CD4-positive, alpha-beta T cell treated with Interleukin-21 for 1 hour (primary cell): ENCODE results near the gene SFXN5.
"Not testable (repeated sequence)": the region's sequence is repeated elsewhere in the genome, so short reads cannot be mapped to it uniquely, and the experiment has no call there.

Experiments used
- DNase-seq: peaks from one replicate; pipeline ENCODE4 v3.0.0-alpha.2; 2020

Gene SFXN5

GRCh38 chr2:72917138-72917876 is 154.2 kb downstream of the SFXN5 start, which contains the start of gene EMX1:
EMX1 (plus strand) TSS chr2:72917519; CDS start chr2:72917853, 334 bp downstream.
- peak; percentile 49 for DNase-seq

DNA sequence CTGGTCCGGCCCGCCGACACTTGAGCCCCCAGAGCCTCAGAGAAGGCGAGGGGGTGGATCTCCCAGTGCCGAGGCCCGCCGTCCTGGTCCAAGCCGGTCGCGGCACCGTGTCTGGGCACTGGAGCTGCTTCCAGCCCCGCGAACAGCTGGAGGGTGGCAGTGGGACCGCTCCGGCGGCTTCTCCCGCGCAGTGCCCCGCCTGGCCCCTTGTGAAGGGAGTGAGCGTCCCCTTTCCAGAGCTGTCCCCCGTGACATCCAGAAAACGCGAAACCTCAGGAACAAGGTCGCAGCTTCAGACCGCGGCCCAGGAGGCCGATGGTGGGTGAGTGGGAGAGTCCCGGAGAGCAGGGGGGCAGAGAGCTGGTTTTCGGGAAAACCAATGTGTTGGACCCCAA is 154.8 kb downstream of the SFXN5 start:
- no peak for DNase-seq

- peak; percentile 40 for DNase-seq
These were observed 155.4 kb downstream of the SFXN5 start for GRCh38 chr2:72915907-72916742.

DNA sequence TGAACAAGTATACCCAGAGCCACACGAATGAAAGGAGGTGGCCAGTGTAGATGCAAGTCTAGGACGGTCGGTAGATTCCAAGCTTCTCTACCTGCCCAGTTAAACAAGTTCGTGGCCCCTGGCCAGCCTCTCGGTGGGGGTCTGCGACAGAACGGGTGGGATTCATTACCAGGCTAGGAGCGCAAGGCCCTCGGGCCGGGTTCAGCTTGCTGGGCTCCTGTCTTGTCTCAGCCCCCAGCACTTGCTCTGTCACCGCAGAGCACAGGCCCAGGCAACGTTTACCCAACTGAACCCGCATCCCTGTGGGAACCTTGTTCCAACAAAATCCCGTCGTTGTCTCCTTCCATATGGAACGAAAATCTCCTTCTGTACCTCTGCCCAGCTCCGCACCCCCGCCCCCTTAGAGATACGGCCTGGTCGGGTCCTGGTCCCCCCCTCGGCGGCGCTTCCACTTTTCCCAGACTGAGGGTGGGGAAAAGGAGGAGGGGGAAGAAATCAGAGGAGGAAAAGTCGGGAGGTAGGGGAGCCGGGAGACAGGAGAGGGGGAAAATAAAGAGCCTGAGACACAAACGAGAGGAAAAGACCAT is 156.1 kb downstream of the SFXN5 start:
- DNase-seq = no peak

- DNase-seq = no peak
These were observed 156.8 kb downstream of the SFXN5 start for GRCh38 chr2:72914589-72915319.

DNA sequence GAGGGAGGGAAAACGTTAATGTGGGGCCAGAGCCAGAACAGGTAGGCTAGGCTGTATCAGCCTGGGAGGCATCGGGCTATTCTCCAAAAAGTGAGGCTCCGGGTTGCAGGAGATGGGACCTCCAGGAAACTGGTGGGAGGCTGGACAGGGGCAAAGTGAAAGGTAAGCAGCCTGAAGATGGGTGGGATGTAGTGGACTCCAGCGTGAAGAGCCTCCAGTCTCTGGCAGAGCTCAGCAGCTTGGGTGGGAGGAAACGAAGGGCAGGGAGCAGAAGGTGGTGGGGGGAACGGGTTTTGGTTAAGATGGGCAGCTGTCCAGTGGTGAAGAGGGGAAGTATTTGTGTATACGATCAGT is 157.3 kb downstream of the SFXN5 start:
- DNase-seq = no peak

DNA sequence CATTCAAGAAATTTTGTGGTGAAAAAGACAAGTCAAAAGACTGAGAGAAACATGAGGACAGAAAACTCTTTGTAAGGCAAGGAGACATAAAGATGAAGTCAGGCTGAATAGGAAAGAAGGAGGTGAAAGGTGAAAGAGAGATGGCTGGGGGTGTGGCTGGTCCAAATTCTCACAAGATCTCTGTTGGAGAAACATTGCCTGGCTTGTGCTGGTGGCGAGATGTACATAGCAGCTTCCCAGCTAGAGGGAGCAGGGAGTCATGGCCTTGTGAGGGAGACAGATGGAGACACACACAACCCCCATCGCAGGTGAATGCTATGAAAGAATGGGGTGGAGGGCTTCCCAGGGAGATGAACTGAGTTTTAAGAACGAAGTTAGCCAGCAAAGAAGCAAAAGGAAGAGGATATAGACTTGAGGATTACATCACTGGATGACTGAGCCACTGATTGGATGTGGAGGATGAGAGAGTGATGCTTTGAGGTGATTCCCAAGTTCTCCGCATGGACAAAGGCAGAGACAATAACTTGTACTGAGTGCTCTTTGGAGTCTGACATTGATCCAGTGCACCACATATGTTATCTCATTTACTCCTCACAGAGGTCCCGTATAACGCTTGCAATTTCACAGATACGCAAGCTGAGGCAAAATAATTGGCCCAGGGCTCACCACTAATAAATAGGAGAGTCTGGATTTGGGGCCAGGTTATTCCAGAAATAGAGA is 157.9 kb downstream of the SFXN5 start:
- DNase-seq = no peak

- no peak for DNase-seq
These were observed 160.3 kb downstream of the SFXN5 start for GRCh38 chr2:72911256-72911655.

- DNase-seq = no peak
These were observed 162.8 kb downstream of the SFXN5 start for GRCh38 chr2:72908741-72909140.

DNA sequence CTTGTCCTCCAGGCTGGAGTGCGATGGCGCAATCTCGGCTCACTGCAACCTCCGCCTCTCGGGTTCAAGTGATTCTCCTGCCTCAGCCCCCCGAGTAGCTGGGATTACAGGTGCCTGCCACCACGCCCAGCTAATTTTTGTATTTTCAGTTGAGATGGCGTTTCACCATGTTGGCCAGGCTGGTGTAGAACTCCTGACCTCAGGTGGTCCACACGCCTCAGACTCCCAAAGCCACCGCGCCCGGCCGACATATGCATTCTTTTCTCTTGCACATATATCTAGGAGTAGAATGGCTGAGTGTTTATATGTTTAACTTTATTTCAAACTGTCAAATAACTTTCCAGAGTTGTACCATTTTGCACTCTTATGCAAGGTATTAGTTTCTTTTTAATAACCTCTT is 164.1 kb downstream of the SFXN5 start:
- DNase-seq = not testable (repeated sequence)

DNA sequence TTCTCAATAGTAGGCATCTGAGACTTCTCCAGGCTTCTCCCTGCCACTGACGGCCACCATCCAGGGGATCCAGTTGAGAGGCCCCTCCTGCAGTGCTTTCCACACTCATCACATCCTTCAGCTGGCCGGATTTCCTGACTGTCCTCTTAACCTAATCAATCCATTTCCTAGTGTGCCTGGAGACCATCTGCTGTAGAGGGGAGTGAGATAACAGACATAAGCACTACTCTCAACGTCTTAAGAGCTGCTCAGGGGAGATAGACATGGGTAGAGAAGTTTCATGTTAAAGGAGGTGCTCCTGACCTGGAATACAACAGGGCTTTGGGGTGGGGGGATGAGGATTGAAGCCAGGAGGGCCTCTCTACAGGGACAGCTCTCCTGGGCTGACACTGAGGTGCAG is 170.1 kb downstream of the SFXN5 start:
- DNase-seq = no peak

GRCh38 chr2:72900191-72900825 is 171.2 kb downstream of the SFXN5 start:
- no peak for DNase-seq

DNA sequence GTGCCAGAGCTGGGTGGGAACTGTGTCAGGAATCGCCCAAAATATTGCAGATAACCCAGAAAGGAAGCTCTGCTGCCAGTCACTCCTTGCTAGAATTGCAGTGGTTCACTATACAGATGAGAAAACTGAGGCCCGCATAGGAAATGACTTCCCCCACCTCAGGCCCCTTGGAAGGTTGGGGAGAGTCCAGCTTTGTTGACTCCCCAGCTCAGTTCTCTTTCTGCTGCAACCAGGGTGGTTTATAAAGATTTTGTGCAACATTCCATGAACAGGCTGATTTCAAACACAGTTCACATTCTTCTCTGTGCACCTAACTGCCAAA is 173.0 kb downstream of the SFXN5 start:
- no peak for DNase-seq

- no peak for DNase-seq
These were observed 173.5 kb downstream of the SFXN5 start for GRCh38 chr2:72897785-72898584.

GRCh38 chr2:72896446-72896845 is 175.1 kb downstream of the SFXN5 start:
- DNase-seq = no peak

DNA sequence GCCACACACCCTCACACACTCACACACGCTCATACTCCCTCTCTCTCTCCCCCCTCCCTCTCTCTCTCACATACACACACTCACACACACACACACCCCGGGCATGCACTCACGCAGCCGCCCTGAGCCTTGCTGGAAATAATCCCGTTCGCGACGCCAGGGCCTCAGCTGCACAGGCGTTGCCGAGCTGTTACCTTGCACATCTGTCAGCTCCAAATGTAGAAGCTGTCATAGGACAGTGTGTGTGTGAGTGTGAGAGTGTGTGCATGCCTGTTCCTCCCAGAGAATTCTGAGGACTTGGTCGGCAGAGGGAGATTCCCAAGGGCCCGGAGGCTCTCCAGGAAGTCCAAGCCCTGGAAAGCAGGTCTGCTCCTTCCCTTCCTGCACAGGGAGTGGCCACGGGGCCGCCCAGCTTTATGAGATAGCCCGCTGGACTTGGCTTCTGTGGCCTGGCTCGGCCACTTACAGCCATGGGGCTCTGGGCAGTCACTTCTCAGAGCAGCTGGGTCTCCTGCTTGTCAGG is 175.7 kb downstream of the SFXN5 start:
- no peak for DNase-seq

DNA sequence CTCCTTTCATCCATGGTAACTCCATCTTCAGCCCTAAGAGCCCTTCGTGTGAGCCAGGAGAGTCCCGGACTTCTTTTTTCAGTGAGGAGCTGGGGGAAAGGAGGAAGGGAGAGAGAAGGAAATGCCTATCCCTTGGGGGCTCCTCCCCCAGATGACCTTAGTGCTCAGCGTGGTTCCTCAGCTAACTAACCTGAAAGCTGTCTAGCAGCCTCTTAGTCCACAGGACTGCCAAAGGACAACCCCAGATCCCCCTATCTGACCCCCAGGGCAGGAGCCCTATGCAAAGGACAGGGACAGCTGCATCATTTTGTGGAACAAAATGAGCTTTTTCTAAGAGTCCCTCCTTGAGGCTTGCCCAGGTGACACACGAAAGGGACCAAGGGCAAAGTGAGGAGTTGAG is 176.4 kb downstream of the SFXN5 start:
- no peak for DNase-seq

GRCh38 chr2:72894514-72894913 is 177.0 kb downstream of the SFXN5 start:
- no peak for DNase-seq

- peak; percentile 28 for DNase-seq
These were observed 177.8 kb downstream of the SFXN5 start for GRCh38 chr2:72893594-72894319.

DNA sequence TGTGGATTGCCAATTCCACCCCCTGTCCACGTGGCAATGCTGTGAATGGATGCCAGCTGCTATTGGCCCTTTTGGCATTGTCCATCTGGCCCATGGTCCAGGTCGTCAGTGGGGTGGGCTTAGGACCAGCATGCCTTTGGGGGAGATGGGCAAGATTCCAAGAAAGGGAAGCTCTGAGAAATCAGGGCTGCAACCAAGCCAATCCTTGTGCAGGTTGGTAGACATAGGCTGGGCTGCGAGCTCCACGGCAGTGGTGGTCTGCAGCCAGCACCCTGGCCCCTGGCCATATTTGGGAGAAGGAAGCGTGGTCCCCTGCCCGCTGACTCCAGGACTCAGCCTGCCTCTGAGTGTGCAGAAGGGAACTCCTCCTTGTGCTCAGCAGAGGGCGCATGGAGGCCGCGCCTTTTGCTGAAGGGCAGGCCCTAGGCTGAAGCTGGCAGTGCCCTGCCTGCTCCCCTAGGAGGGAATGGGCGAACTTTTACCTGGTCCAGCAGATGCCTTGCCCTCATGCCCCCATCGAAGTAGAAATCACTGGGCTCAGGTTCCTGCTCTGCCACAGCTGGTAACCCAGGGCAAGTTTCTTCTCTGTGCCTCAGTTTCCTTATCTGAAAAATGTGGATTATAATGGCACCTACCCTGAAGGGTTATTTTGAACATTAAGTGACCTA is 178.9 kb downstream of the SFXN5 start:
- peak; percentile 60 for DNase-seq
